Left renal pelvis (tissue), 4 donors: ENCODE data around the gene SEL1L3. TPM values are rescaled to one million over a fixed set of nuclear protein-coding genes. Genes with fewer than 3 reads are reported as not detected.

Experiments
- DNase-seq, 4 donors: peaks; one replicate each; pipeline ENCODE4 v3.0.0-alpha.2; 2013; ENCODE audit warnings: low read depth in 4 of 4, low spot score in 3 of 4
- polyA plus RNA-seq, 4 donors: library from polyadenylated mRNA; unstranded; fragments of 120-200 nt; gene quantifications; one replicate each; pipeline ENCODE4 v1.2.1, GENCODE V29; 2013; ENCODE audit not compliant: insufficient read length in 4 of 4

Gene SEL1L3
- polyA plus RNA-seq, 4 donors: 11.2 to 25.6 (median 20.7) TPM

- DNase-seq: no peak
Observed at GRCh38 chr4:25857403-25857802, 5.4 kb downstream of the SEL1L3 start.

DNA sequence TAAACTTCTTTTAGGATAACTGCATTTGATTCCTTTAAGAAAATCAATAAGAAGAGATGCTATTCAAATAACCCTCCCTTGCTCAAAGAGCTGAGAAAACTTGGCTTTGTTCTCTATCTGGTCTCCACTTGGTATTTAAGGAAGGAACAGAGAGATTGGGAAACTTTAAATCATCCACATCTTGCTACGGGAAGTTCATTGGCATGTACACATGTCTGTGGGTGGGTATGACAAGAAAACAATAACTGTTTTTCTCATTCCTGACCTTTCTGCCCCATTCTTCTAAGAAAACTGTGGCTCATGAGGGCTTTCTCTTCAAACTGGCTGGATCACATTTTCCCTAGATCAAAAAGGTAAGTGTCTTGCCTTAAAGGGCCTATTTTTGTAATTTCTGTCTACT is 6.0 kb downstream of the SEL1L3 start:
- DNase-seq: no peak

DNA sequence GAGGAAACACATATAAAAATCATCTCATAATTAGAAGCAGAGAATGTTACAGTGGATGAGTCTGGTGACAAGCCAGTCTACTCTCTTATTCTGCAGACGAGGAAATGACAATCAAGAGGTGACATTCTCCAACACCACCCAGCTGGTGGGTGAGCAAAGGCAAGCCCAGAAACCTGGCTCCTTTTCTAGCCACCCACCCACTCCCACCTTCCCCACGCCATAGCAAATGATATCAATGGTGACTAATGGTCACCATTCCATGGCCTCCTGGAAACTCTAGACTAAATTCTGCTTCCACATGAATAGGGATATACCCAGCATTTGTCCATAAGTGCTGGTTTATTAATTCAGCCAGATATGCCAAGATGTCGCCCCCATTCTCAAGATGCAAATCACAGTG is 10.7 kb downstream of the SEL1L3 start:
- DNase-seq: no peak

DNA sequence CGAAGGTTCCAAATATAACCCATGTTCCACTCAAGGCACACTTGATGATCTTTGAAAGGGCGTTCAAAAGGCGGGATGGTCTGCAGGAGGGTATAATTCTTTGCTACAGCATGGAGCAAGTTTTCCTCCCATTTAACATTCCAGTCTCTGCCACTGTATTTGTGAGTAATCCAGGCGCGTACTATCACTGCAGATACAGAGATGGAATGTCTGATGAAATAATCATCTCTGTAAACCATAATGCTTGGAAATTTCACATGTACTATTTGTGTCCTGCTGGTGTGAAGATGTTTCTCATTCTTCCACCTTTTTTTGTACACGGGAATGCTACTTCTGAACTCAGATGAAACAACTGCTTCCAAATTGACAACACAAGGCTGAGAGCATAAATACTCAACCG is 15.5 kb downstream of the SEL1L3 start:
- no peak for DNase-seq

GRCh38 chr4:25845841-25846653 is 16.7 kb downstream of the SEL1L3 start:
- no peak for DNase-seq

- no peak for DNase-seq
Observed at GRCh38 chr4:25844961-25845712, 17.7 kb downstream of the SEL1L3 start.

- DNase-seq: no peak
Observed at GRCh38 chr4:25843340-25844097, 19.3 kb downstream of the SEL1L3 start.

DNA sequence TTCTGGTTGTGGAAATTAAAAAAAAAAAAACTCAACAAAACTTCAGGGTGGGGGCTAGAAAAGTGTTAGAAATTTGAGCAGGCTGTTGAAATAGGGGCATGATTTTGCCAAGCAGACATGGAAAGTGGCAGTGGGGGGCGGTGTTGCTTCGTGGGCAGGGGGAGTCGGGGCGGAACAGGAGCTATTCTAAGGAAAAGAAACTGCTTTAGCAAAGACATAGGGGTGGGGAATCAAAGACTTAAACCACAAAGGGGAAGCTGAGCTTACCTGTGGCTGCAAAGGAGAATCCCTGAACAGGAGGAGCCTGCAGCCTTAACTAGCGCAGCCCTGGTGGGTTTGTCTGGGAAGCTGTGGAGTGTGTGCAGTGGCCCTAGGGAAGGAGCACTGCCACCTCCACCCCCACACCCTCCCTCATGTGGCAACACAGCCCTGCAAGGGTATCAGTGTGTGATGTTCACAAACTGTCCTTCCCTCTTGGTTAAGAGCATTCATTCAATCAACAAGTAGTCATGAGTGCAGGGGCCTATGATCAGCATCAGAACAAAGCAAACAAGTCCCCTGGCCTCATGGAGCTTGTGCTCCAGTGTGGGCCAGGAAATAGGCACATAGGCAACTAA is 20.5 kb downstream of the SEL1L3 start:
- no peak for DNase-seq

DNA sequence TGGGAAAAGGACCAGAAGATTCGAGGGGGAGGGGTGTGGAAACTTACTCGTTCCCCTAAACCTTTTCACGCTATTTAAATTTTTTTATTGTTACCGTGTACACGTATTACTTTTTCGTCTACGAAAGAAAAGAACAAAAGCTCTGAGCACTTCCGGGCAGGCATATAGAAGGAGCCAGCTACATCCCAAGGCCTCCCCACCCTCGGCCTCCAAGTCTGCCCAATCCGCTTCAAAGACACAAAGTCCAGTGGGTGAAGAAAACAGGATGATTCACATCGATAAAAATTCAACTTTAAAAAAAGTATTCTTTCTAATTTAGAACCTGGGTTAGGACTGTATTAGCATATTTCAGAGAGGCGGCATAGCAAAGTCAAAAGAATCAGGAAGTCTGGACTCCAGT is 23.1 kb downstream of the SEL1L3 start:
- DNase-seq: no peak

DNA sequence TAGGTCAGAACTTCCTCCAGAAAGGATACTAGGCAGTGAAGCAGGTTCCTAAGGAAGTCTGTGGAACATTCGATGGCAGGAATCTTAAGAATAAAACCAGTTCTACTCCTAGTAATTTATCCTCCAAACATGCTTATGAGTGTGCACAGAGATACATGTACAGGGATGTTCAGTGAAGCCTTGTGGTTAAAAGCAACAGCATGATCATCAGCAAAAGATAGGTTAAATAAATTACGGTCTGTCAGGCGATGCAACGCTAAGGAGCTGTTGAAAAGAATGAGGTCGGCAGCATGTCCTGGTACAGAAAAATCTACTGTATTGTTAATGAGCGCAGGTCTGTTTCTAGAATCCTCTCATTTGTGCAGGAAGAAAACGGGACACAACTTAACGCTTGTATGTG is 23.6 kb downstream of the SEL1L3 start:
- DNase-seq: no peak

GRCh38 chr4:25838526-25838925 is 24.3 kb downstream of the SEL1L3 start:
- no peak for DNase-seq

DNA sequence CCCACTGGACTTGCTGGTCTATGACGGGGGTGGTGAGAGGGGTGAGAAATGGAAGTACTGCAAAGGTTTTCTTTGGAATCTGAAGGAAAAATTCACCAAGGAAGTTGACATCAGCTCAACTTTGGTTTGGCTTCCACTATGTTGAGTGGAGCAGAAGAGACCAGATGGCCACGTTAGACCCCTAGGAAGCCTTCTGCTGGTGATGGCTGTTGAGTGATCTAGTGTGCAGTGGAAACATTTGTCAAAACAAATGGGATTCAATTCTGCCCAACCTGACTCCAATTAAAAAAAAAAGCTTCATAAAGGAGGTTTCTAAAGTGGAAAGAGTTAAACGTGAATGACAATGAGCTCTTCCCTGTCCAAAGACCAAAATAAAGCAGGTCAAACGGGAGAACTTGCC is 25.7 kb downstream of the SEL1L3 start:
- no peak for DNase-seq

DNA sequence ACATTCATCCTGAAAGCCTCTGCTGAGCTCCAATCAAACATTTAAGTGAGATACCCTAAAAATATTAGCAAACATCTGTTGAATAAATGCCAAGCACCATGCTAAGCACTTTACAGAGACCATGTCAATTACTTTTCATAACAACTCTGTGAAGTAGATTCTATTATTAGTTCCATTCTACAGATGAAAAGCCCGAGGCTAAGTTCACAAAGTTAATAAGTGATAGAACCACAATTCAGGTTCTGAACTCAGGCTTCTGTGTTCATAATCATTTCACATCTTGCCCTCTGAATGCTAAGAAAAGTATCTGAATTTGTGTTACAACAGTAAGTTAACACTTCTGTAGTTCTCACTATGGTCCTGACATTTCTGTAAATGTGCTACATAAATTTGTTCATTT is 27.4 kb downstream of the SEL1L3 start:
- DNase-seq: no peak

GRCh38 chr4:25834411-25835107 is 28.2 kb downstream of the SEL1L3 start:
- DNase-seq: no peak

GRCh38 chr4:25830548-25830947 is 32.2 kb downstream of the SEL1L3 start:
- no peak for DNase-seq

GRCh38 chr4:25827897-25828296 is 34.9 kb downstream of the SEL1L3 start:
- DNase-seq: no peak

DNA sequence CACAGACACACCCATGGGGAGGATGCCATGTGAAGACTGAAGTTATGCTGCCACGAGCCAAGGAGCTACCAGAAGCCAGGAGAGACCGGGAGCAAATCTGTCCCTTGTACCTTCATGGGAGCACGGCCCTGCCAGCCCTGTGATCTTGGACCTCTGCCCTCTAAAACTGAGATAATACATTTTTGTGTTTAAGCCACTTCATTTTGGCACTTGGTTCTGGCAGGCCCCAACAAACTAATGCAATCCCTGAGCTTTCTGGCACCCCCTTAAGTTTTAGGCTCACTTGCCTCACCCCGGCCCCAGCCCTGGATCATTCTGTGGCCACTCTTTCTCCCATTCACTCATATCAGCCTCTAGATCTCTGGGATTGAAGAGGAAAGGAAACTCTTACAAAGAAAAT is 35.4 kb downstream of the SEL1L3 start:
- no peak for DNase-seq

DNA sequence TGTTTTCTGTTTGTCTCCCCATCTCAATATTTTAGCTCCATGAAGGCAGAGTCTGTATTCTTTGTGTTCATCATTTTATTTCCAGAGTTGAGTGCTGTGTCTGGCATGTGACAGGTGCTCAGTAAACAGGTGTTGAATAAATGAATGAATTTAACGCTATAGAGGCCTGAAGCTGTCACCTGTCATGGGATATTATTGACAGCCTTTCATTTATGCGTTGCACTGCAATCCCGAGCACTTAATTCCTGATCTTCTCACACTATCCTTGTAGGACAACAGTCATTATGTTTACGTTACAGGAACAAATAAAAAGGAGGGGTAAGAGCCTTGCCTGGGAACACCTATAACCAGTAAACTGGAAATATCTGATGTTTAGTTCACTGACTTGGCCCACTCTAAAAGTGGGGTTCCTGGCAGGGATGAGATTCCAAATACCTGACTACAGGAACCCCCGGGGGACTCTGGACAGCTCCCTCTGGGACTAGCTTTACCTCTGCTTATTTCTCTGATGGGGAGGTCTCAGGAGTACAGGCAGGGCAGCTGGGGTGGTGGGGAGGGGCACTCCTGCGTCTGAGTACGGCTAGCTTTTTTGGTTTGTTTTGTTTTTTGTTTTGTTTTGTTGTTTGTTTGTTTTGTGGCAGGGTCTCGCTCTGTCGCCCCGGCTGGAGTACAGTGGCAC is 36.6 kb downstream of the SEL1L3 start:
- no peak for DNase-seq

DNA sequence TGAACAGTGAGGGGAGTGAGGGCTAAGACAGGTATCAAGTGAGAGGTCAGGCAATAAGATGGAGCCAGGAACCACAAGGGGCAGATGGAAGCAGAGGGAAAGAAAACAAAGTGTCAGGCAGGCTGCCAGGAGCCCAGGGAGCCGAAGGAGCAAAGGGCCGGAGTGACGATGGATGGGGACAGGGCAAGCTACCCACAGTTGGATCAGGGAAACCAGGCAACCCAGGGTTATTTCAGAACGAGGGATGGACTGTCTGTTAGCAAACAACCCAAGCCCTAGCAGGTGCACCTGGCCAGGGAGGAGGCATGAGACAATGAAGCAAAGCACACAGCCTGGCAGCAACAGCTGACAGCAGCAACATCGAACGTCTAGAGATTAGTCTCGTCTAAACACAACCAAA is 39.2 kb downstream of the SEL1L3 start:
- no peak for DNase-seq

DNA sequence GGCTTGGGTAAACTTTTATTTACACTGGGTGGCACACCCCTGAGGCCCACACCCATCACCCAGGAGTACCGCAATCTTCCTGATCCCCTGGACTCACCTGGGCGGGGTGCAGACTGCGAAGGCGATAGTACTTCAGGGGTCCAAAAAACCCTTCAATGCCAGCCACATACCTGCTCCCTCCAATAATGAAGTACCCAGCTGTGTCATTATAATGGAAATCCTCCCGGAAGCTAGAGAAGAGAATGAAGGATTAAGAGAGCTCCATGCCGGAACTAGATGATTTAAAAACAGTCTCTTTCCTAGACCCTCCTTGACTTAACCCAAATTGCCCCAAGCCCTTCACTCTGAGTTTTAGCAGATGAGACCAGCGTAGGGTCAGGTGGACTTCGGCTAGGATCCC is 40.9 kb downstream of the SEL1L3 start:
- no peak for DNase-seq
